NCI-H1694 treated with DMSO at 0.1 percent for 48 hours (cell line): ENCODE data around the gene C11orf65.

Experiments used
- DNase-seq: peaks from one replicate; lab custom pipeline; 2025; lab: John Stamatoyannopoulos, UW

Gene C11orf65

DNA sequence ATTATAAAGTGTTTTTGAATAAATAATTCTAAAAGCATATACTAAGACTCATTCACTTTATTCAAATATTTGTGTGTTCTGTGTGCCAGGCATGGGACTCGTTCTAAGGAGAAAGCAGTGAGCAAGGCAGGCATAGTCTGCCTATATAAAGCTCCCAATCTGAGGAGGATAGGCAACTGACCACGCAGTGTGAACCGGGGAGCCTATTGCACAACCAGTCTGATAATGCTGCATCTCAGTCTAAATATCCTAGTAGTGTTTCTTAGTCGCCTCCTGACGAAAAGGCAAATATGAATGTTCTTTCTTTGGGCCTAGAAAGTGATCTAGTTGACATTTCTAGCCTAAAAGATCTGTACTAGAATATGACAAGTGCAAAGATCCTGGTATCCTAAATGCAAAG is 98.3 kb downstream of the C11orf65 start:
- DNase-seq, result no peak

DNA sequence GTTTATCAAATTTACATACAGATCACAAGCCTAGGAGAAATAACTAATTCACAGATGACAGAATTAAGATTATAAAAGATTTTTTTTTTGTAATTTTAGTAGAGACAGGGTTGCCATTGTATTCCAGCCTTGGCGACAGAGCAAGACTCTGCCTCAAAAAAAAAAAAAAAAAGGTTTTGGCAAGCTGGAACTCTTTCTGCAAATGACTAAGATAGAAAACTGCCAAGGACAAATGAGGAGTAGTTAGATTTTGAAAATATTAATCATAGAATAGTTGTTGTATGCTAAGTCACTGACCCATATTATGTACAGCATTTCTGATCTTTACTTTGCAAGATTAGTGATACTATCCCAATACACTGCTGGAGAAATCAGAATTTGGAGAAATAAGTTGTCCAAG is 99.2 kb downstream of the C11orf65 start:
- no peak for DNase-seq

DNA sequence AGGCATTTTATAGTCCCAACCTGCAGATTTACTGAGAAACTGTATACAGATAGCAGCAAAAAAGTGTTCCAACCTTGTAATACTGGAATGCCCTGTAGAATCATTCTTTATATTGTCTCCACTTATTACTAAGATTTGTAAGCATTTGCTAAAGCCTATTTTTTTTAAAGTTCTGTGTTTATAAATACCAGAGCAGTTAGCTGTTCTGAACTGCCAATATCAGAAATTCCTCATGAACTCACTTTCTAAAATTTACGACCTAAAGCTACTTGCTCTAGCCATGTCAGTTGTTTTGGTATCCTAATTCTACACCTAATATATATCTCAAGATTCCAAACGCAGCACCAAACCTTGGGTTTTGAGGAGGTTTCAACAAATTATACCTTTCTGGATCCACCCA is 103.2 kb downstream of the C11orf65 start:
- DNase-seq, result no peak

GRCh38 chr11:108351468-108351867 is 115.9 kb downstream of the C11orf65 start:
- no peak for DNase-seq

DNA sequence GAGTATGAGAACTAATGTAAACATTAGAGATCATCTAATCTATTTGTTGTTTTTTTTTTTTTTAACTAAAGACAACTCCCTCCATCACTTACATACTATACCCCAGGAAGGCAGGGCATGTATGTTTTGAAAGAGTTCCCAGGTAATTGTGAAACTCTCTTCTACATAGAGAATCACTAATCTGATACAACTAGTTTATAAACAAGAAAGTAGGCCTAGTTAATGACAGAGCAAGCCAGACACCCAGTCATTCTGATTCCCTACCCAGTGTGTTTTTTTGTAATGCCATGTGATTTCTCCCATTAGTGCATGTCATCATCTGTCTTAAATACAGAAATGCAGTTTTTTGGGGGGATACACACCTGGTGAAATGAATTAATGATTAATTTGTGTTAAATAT is 120.9 kb downstream of the C11orf65 start:
- DNase-seq, result no peak

DNA sequence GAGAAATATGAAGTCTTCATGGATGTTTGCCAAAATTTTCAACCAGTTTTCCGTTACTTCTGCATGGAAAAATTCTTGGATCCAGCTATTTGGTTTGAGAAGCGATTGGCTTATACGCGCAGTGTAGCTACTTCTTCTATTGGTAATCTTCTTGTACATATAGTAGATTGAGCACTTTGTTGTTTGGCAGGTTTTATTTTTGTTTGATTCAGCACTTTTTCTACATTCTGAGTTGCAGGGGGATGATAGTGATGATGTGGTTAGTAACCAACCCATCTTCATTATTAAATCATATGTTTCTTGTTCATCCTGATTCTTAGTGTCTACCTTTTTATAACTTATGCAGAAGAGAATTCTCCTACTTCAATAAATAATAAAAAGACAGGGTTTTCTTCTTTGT is 121.6 kb downstream of the C11orf65 start:
- DNase-seq, result no peak

DNA sequence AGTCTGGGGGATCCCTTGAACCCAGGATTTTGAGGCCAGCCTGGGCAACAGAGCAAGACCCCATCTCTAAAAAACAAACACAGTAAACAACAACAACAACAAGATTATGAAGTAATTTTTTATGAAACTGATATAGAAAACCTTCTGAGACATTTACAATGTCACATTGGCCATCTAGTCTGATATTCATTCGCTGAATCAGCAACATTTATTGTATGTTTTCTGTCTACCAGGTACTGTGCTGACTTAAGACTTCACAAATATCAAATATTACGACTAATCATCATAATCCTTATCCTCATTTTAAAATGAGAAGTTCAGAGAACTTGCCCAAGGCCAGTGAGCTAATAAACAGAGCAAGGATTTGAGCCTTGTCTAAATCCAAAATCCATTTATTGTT is 123.6 kb downstream of the C11orf65 start:
- DNase-seq, result no peak

DNA sequence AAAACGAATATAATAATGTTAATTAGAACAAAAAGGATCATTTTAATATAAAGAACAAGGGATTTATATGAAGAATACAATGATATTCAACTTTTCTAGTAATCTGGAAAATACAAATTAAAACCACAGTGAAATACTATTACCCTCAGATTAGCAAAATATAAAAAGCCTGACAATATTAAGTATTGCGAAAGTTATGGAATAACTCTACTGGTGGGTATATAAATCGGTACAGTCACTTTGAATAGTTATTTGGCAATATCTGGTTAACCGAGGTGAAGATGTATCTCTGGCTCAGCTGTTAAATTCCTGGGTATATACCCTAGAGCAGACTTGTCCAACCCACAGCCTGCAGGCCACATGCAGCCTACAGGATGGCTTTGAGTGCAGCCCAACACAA is 125.7 kb downstream of the C11orf65 start:
- DNase-seq, result no peak

DNA sequence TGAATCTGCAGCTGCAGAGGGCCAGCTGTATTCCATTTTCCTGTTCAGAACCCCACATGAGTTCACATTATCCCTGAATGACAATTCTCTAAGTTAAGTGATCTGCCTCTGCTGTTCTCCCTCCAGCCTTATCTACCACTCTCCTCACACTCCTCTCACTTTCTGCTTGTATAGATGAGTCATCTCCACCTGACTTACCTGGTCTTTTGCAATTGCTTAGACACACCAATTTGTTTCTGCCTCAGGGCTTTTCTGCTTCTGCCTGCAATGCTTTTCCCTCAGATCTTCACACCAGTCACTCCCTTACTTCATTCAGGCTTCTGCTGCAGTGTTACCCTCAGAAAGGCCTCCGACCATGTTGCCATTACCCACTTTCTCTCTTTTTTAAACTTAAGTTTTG is 126.4 kb downstream of the C11orf65 start:
- no peak for DNase-seq

GRCh38 chr11:108338750-108339149 is 128.6 kb downstream of the C11orf65 start:
- no peak for DNase-seq

DNA sequence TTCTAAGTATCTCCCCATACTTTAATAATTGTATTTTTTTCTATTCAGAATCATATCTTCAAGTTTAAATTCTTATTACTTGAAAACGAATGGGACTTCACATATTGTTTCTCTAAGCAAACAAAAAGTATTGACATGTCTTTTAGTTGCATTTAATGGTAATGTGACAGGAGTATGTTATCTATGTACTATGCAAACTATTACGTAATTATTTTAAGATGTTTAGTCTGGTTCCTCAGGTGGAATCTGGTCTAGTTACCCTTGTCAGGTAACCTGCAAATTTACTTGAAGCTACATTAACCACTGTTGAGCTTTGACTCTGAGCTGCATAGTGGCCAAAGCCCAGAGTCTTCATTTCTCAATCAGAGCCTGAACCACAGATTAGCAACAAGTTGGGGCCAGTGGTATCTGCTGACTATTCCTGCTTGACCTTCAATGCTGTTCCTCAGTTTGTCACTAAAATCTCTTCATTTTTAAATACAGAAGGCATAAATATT is 133.9 kb downstream of the C11orf65 start:
- no peak for DNase-seq
